Right cardiac atrium (tissue), 5 donors: ENCODE data around the gene OXER1. TPM values are rescaled to one million over a fixed set of nuclear protein-coding genes. Genes with fewer than 3 reads are reported as not detected.

Experiments used
- ATAC-seq, 2 donors: fragments of 200-7000 bp; cut with Tn5 transposase; one replicate each; pipeline versions ENCODE4 v1.8.0 to v1.9.1; 2020; ENCODE audit warnings: moderate library complexity in 2 of 2, mild to moderate bottlenecking in 1 of 2
- DNase-seq, 3 donors: peaks; one replicate each; pipeline ENCODE4 v3.0.0-alpha.2; 2020
- H3K27ac ChIP-seq: one replicate; pipeline ENCODE4 v1.5.1; 2013; ENCODE audit warnings: mild to moderate bottlenecking, low read length, control low read depth, moderate library complexity
- H3K27me3 ChIP-seq: one replicate; pipeline ENCODE4 v1.6.1; 2013; ENCODE audit not compliant: control insufficient read depth, insufficient read depth
- H3K4me1 ChIP-seq: one replicate; pipeline ENCODE4 v1.6.1; 2013; ENCODE audit warnings: low read length; ENCODE audit not compliant: control insufficient read depth, insufficient read depth
- H3K4me3 ChIP-seq: one replicate; pipeline ENCODE4 v1.5.1; 2013; ENCODE audit warnings: low read length, control low read depth
- H3K9me3 ChIP-seq: one replicate; pipeline ENCODE4 v1.6.1; 2013; ENCODE audit warnings: low read length; ENCODE audit not compliant: control insufficient read depth
- WGBS: extraction: QIAGEN DNeasy Blood & Tissue Kit; methylation state at CpG from one replicate; pipeline ENCODE4 v1.1.7; 2013; 5-methylcytosine and 5-hydroxymethylcytosine counted together
- intact Hi-C, 4 donors: fragments of 100-400 bp; cut with DNase I; formaldehyde crosslinking; loops; one replicate each; pipeline versions ENCODE4 v1.11.0 to v1.14.0; 2022 to 2023
- polyA plus RNA-seq: library from polyadenylated mRNA; stranded (reverse); fragments of 200-250 nt; gene quantifications from one replicate; pipeline ENCODE4 v1.2.3, GENCODE V29; 2013
- total RNA-seq, 4 donors: library from RNA; stranded (reverse); fragmentation: NEBNext Ultra II Directional; extraction: Animal tissue kit (Norgen Biotek cat#: 25700); gene quantifications; one replicate each; pipeline ENCODE4 v1.2.1, GENCODE V29; 2021
- donor health status: healthy with polysubstance abuse.
- donor health status: DM: no; HTN: yes; CAD: no.
- donor health status: DM: no; HTN: no; CAD: no.
- donor health status: DM: no; HTN: yes; CAD: no; lungs with severe emphysema.
- donor health status: DM: yes; HTN: yes; CAD: no.

The OXER1 gene
- total and polyA plus RNA-seq, 5 donors, result 0.66 to 1.6 (median 0.70) TPM

DNA sequence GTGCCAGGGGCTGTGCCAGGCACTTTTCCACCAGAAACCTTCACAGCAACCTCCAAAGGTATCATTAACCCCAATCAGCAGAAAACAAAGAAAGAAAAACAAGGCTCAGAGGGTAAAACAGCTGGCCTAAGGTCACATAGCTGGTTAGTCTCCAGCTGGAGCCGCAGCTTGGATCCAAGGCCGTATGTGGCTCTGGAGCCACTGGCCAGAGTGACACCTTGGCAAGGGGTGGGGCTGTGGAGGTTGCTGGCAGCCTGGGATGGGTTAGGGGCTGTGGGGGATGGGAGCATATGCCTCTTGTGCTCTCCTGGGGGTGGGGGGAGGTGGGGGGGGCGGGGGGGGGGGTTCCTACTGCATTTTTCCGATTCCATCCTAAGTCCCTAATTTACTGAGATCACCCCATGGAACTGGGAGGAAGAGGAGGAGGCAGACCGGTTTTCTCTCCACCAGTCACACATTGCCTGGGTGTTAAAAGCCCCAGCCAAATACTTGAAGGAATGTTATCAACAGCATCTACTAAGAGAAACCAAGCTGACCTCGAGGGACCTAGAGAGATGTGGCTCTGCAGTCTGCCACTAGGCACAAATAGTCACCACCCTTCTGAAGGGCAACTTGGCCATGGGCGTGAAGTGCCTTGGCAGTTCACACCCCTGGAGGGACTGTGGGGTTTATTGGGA is 20.4 kb upstream of the OXER1 start:
- Histone ChIP-seq H3K27me3 (no peaks in the 10 kb centered on the region), H3K4me3 (no peak overlapping the region), H3K9me3 (no peaks in the 10 kb centered on the region), H3K4me1 (no peaks in the 10 kb centered on the region), H3K27ac (no peak overlapping the region)
- ATAC-seq (no peak), DNase-seq (no peak)
- intact Hi-C loops, result no loop called here
- WGBS, result 79% methylated on average over 6 of the region's 7 CpGs

- no peaks in the 10 kb centered on the region for H3K9me3 ChIP-seq
- H3K4me1 ChIP-seq, result no peaks in the 10 kb centered on the region
- intact Hi-C loops, result no loop called here
- no peak overlapping the region for H3K4me3 ChIP-seq
- H3K27ac ChIP-seq, result no peak overlapping the region
- ATAC-seq (no peak), DNase-seq (no peak)
- 95% methylated on average over 9 of the region's 9 CpGs for WGBS
- H3K27me3 ChIP-seq, result no peaks in the 10 kb centered on the region
Measured at GRCh38 chr2:42783511-42783910, 19.6 kb upstream of the OXER1 start.

GRCh38 chr2:42781181-42781580 is 17.2 kb upstream of the OXER1 start:
- intact Hi-C loops, result no loop called here
- WGBS, result 89% methylated on average over 1 of the region's 1 CpG

DNA sequence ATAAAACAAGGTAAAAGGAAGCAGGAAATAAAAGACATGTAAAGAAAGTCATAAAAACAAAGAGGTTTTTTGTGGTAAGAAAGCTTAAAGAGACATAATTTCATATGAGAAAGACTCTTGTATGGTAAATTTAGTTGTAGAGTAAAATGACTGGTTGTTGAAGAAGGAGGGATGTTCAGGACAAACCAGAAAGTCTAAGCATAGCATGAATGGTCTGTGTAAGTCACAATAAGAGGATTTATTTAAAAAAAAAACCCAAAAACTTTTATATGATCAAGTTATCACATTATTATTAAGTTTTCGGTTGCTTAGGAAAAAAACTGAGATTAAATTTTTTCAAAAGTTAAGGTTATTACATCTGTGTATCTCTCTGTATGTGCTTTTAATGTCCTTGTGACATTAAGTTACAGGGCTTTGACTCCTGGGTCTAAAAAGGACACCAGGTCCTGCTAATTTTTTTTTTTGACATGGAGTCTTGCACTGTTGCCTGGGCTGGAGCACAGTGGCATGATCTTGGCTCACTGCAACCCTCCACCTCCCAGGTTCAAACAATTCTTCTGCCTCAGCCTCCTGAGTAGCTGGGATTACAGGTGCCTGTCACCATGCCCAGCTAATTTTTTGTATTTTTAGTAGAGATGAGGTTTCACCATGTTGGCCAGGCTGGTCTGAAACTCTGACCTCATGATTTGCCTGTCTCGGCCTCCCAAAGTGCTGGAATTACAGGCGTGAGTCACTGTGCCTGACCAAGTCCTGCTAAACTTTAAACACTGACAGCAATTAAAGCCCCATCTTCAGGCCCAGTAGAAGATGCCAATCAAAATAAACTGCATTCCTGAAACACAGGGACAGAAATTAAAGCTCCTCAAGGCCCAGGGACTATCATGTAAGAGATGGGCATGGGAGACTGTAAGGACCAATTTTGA is 14.2 kb upstream of the OXER1 start:
- DNase-seq (no peak), ATAC-seq (no peak)
- intact Hi-C loops, result no loop called here
- Histone ChIP-seq H3K9me3 (no peaks in the 10 kb centered on the region), H3K4me3 (no peak overlapping the region), H3K27ac (no peak overlapping the region), H3K4me1 (no peaks in the 10 kb centered on the region), H3K27me3 (no peaks in the 10 kb centered on the region)
- WGBS, result 97% methylated on average over 3 of the region's 3 CpGs

More at GRCh38 chr2:42781181-42781580, 17.2 kb upstream of the OXER1 start:
- DNase-seq (no peak), ATAC-seq (no peak)
- H3K4me1 ChIP-seq, result no peaks in the 10 kb centered on the region
- H3K27me3 ChIP-seq, result no peaks in the 10 kb centered on the region
- H3K27ac ChIP-seq, result no peak overlapping the region
- no peak overlapping the region for H3K4me3 ChIP-seq
- H3K9me3 ChIP-seq, result no peaks in the 10 kb centered on the region

DNA sequence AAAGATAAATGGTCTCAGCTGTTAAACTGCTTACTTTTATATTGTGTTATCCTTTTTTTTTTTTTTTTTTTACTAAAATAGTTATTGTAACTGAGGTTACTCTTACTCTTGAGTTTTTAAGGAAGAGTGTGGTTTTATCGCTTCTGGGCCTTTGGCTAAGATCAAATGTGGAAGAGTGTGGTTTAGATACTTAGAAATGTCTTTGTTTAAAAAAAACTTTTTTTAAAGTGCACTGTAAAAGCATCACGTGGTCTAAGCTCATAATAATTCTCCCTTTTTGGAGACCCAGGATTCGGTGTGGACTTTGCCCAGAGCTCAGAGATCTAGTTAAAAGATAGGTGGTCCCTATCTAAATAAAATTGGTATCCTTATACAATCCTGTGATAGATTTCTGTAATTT is 11.9 kb upstream of the OXER1 start:
- no peak overlapping the region for H3K4me3 ChIP-seq
- DNase-seq, result no peak
- no peak overlapping the region for H3K27ac ChIP-seq
- no peaks in the 10 kb centered on the region for H3K4me1 ChIP-seq
- intact Hi-C loops, result no loop called here
- no peaks in the 10 kb centered on the region for H3K27me3 ChIP-seq
- no peak for ATAC-seq
- WGBS, result 80% methylated on average over 3 of the region's 3 CpGs
- no peaks in the 10 kb centered on the region for H3K9me3 ChIP-seq

DNA sequence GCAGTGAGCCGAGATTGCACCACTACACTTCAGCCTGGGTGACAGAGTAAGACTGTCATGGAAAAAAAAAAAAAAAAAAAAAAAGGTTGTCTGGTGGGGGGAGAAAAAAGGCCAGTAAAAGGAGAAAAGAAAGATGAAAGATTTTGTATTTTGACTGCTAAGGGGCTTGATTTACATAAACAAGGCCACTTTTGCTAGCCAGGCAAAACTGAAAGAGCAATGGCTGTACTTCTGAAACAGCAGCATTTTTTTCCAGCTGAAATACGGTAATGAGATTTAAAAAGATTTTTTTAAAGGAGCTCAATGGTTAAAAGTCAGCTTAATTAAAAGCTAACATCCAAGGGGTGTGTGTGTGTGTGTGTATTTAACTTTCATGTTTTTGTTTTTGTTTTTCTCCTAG is 11.3 kb upstream of the OXER1 start:
- intact Hi-C loops, result no loop called here
- no peaks in the 10 kb centered on the region for H3K9me3 ChIP-seq
- H3K4me1 ChIP-seq, result no peaks in the 10 kb centered on the region
- no peak overlapping the region for H3K27ac ChIP-seq
- DNase-seq (no peak), ATAC-seq (no peak)
- H3K4me3 ChIP-seq, result no peak overlapping the region
- H3K27me3 ChIP-seq, result no peaks in the 10 kb centered on the region
- 72% methylated on average over 2 of the region's 2 CpGs for WGBS

DNA sequence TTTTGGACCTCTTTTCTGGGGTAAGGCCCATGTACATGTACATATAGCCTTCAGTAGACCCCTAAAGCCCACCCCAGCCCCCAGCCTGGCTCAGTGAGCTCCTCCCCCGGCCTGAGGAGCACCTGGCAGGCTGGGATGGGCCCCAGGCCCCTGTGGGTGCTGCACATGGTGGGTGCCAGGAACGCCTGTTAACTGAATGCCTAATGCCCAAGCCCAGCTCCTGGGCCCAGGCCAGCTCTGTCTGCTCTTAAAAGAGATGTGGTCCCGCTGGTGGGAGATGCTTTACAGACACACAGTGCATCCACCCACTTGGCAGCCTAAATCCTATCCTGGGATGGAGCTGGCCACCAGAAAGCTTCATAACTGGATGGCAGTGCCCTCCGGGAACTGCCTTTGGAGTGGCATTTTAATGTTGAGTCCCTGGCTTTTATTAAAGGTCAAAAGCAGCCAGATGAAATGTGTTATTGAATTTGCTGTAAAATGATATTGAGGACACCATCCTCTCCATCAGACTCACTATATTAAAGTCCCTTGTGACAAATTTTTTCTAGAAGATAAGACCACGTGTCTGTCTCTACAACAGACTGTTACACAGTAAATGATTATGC is 7.7 kb upstream of the OXER1 start:
- Histone ChIP-seq H3K4me3 (no peak overlapping the region), H3K27me3 (no peaks in the 10 kb centered on the region), H3K9me3 (no peaks in the 10 kb centered on the region), H3K27ac (no peak overlapping the region), H3K4me1 (no peaks in the 10 kb centered on the region)
- ATAC-seq, result no peak
- 83% methylated on average over 5 of the region's 5 CpGs for WGBS
- intact Hi-C loops, result no loop called here
- DNase-seq, result no peak

- DNase-seq, result peak in 2 of 3 donors; percentile 67 to 70
- intact Hi-C loops, result no loop called here
Measured at GRCh38 chr2:42770288-42771131, 6.6 kb upstream of the OXER1 start.

GRCh38 chr2:42769583-42770287 is 5.8 kb upstream of the OXER1 start:
- no peaks in the 10 kb centered on the region for H3K9me3 ChIP-seq
- no peak overlapping the region for H3K4me3 ChIP-seq
- H3K4me1 ChIP-seq, result no peaks in the 10 kb centered on the region
- DNase-seq (peak in 1 of 3 donors; percentile 36), ATAC-seq (peak in 1 of 2 donors; percentile 7)
- intact Hi-C loops, result no loop called here
- no peaks in the 10 kb centered on the region for H3K27me3 ChIP-seq
- WGBS, result 93% methylated on average over 10 of the region's 10 CpGs
- no peak overlapping the region for H3K27ac ChIP-seq

More at GRCh38 chr2:42770288-42771131, 6.6 kb upstream of the OXER1 start:
- H3K4me1 ChIP-seq, result no peaks in the 10 kb centered on the region
- peak; percentile 67 to 77 for ATAC-seq
- no peak overlapping the region for H3K4me3 ChIP-seq
- WGBS, result 69% methylated on average over 19 of the region's 19 CpGs
- H3K9me3 ChIP-seq, result no peaks in the 10 kb centered on the region
- no peak overlapping the region for H3K27ac ChIP-seq
- no peaks in the 10 kb centered on the region for H3K27me3 ChIP-seq

- Histone ChIP-seq H3K27me3 (no peaks in the 10 kb centered on the region), H3K9me3 (no peaks in the 10 kb centered on the region), H3K27ac (no peak overlapping the region), H3K4me3 (no peak overlapping the region), H3K4me1 (no peaks in the 10 kb centered on the region)
- 64% methylated on average over 3 of the region's 3 CpGs for WGBS
- intact Hi-C loops, result no loop called here
- no peak for DNase-seq
- ATAC-seq, result no peak
Measured at GRCh38 chr2:42768706-42769256, 4.8 kb upstream of the OXER1 start.
